NCI-H1092 (cell line): ENCODE measurements around the gene SEC24C.

Source experiments
- DNase-seq: peaks from one replicate; lab custom pipeline; 2025; lab: John Stamatoyannopoulos, UW

SEC24C gene

GRCh38 chr10:73810735-73811465 lies 66.7 kb downstream of the SEC24C start:
- DNase-seq, result no peak

- no peak for DNase-seq
These were observed 68.5 kb downstream of the SEC24C start for GRCh38 chr10:73812657-73813056.

GRCh38 chr10:73813333-73813732 lies 69.2 kb downstream of the SEC24C start:
- DNase-seq, result no peak

- no peak for DNase-seq
These were observed 70.2 kb downstream of the SEC24C start for GRCh38 chr10:73814276-73814895.

GRCh38 chr10:73814896-73815718 lies 70.9 kb downstream of the SEC24C start:
- no peak for DNase-seq

- no peak for DNase-seq
These were observed 71.5 kb downstream of the SEC24C start for GRCh38 chr10:73815719-73816030.

GRCh38 chr10:73816917-73817729 lies 73.0 kb downstream of the SEC24C start:
- no peak for DNase-seq

GRCh38 chr10:73817826-73818225 lies 73.7 kb downstream of the SEC24C start:
- DNase-seq, result no peak

- no peak for DNase-seq
These were observed 74.2 kb downstream of the SEC24C start for GRCh38 chr10:73818402-73818801.

- no peak for DNase-seq
These were observed 74.9 kb downstream of the SEC24C start for GRCh38 chr10:73819081-73819480.

GRCh38 chr10:73819513-73820093 lies 75.4 kb downstream of the SEC24C start:
- no peak for DNase-seq
